NCI-H146 treated with DMSO at 0.1 percent for 48 hours (cell line): ENCODE data around the gene NSMF.
"Not testable (repeated sequence)": the region's sequence is repeated elsewhere in the genome, so short reads cannot be mapped to it uniquely, and the experiment has no call there.

Experiments
- DNase-seq: peaks from one replicate; lab custom pipeline; 2025; ENCODE audit not compliant: unreplicated experiment; lab: John Stamatoyannopoulos, UW

Gene NSMF

DNA sequence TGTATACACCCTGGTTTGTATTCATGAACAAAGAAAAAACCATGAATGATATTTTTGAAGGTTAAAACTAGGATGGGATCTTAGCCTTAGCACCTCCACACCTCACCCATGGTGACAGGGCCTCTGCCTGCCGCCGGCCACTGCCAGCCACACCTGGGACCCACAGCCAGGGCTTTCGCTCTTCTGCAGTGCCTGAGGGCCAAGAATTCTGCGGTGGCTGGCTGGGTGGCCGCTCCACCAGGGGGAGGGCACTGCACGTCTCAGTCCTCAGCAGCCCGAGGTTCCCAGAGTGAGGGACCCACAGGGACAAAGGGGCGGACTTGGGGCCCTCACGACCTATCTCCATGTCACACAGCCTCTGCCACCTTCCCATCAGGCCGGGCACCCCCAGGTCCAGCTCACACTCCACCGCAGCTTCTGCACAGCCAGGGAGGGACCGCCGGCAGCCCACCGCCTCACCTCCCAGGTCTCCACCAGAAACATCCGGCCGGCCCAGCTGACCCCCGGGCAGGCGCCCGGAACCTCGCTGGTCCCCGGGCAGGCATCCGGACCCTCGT lies 43.0 kb downstream of the NSMF start:
- no peak for DNase-seq

DNA sequence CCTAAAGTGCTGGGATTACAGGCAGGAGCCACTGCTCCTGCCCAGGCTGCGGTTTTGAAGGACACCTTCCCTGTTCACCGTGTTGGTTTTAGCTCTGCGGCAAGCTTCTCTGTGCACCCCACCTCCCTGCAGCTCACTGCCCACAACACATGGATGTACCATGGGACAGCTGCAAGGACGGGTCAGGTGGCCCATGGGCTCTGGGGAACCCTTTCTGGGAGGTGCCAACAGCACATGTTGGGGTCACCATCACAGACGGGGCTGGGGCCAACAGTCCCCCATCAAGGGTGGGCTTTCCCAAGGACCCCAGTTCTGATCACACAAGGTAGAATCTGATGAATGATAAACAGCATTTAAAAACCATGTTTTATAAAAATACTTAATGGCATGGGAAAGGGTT lies 43.7 kb downstream of the NSMF start:
- no peak for DNase-seq

GRCh38 chr9:137412431-137412830 lies 46.7 kb downstream of the NSMF start:
- no peak for DNase-seq

DNA sequence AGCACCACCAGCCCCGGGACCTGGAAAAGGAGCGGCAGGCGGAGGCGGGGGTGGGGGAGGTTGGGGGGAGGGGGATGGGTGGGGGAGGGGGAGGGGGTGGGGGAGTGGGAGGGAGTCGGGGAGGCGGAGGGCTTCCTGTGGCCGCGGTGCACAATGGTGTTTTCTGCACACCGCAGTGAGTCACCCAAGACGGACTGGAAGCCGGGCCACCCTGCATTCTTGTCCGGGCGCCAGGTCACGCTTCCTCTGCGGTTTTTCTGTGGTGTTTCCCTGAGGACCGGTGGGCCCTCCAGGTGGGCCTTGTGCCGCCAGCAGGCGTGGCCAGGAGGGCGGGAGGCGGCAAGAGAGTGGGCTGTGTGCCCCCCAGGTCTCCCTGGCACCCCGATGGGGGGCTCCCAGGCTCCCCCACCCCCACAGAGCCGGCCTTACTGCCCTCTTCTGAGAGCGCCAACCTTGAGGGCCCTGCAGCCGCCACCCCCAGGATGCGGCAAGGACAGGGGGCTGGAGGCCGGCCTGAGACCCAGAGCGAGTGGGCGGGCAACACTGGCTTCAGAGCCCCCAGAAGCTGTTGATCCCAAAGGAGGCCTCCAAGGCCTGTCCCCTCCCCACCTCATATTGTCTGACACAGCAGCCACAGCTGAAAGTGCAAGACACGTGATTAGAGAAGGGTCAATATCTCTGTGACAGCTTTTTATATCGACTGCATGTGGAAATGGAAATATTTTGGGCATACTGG lies 47.3 kb downstream of the NSMF start:
- no peak for DNase-seq

DNA sequence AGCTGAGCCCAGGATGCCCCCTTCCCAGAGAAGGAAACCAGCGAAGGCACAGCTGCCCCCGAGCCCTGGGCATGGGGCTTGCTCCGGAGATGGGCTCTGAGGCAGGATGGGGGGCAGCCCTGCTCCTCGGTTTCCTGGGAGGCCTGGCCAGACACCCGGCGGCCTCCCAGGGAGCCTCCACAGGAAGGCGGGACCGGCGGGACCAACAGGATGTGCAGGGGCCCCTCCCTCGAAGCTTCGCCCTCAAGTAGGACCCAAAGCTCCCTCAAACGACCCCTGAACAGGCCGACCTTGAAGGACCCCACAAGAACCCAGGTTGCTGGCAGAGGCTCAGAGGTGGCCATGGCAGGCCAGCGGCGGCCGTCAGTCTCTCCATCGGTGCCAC lies 47.9 kb downstream of the NSMF start:
- no peak for DNase-seq

GRCh38 chr9:137410891-137411249 lies 48.3 kb downstream of the NSMF start:
- no peak for DNase-seq

- DNase-seq, result not testable (repeated sequence)
These were observed 48.8 kb downstream of the NSMF start for GRCh38 chr9:137410236-137410890.

- DNase-seq, result no peak
These were observed 49.6 kb downstream of the NSMF start for GRCh38 chr9:137409515-137409914.

- no peak for DNase-seq
These were observed 50.3 kb downstream of the NSMF start for GRCh38 chr9:137408651-137409405.

DNA sequence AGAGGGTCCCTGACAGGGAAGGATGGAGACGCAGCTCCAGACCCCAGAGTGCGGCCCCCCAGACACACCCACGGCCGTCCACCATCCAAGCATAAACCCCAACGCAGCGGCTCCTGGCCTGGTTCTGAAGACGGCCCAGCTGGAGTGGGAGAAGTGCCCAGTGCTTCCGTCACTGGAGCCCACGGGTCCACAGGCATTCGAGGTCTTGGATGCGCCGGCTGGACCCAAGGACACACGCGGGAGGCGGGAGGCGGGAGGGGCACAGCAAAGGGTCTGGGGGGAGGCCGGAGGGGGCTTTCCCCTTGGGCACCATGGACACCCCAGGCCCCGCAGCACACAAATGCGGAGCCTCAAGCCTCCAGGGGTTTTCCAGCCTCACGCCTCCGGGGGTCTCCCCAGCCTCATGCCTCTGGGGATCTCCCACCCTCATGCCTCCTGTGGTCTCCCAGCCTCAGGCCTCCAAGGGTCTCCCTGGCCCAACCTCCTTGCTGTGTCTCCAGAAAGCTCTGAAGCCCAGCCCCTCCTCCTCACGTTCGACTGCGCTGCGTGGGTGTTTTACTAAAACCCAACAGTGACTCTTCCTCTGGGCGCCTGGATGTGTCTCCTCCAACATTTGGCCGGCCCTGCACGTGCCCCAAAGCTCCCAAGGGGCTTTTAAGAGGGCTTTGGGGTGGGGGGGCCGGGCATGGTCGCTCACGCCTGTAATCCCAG lies 51.4 kb downstream of the NSMF start:
- no peak for DNase-seq

DNA sequence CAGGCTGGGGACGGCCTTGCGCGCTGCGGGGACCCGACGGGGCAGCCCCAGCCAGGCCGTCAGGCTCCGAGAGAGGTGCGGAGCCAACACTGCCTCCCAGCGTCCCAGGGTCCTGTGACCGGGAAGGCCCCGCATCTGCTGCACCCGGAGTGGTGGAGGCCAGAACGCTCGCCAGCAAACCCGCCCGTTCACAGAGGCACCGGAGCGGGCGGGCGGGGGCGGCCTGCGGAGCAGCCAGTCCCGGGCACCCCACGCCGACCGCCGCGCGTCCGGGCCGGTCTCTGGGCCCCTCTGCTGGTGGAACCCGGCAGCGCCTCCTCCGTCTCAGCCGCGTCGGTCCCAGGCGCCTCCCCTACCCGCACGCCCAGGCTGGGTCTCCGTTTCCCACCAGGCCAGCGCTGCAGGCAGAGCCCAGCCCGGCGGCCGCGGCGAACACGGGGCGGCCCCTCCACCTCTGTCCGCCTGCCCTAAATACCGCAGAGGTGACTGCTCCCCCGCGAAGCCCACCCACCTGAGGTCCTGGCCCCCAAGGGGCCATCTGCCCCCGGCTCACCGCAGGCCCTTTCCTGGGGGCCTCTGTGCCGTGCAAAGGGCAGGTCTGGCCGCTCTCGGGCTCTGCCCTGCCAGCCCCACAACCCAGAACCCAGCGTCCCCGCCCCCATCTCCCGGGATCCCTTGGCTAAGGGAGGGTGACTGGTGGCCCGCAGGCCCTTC lies 52.1 kb downstream of the NSMF start:
- DNase-seq, result peak; percentile 21

DNA sequence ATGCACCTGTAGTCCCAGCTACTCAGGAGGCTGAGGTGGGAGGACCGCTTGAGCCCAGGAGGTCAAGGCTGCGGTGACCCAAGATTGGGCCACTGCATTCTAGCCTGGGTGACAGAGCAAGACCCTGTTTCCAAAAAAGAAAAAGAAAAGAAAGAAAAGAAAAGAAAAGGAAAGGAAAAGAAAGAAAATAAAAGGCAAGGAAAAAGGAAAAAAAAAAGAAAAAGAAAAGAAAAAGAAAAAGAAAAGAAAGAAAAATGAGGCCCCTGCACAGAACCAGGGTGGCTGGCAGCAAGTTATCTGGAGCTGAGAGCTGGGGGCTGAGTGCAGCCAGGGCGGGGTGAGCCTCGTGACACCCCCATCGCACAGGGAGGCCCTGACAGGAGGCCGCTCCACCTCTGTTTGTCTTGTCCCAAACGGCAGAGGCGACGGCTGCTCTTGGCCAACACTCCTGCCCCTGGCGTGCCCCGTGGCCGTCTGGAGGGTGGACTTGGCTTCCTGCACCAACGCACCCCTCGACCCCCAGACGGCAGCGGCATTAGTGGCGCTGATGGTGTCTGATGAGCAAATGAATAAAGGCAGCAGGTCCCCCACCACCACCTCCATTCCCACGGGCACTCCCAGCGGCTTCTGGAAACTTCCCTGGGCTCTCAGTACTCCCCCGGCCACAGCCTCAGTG lies 52.9 kb downstream of the NSMF start:
- no peak for DNase-seq

GRCh38 chr9:137405677-137406081 lies 53.5 kb downstream of the NSMF start:
- no peak for DNase-seq

DNA sequence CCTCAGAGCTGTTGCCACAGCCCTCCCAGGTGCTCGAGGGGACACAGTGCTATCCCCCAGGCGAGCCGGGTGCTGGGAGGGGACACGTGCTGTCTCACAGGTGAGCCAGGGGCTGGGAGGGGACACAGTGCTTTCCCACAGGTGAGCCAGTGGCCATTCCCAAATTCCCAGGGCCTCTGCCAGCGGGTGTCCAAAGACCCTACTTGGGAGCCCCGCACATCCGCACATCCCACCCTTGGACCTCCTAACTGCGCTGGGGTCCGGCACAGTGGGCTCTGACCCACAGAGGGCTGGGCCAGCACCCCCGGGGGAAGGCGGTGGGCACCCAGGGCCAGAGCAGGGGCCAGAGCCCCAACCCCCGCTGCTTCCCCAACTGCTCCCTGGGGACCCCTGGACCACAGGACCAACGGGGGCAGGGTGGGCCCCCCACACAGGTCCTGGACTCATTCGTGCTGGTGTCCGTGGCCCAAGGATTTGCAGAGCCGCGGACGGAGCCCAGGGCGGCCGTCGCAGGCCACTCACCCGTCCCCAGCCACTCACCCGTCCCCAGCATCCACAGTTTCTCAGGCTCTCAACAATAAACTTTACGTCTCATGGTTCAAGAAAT lies 54.1 kb downstream of the NSMF start:
- no peak for DNase-seq

- DNase-seq, result no peak
These were observed 55.9 kb downstream of the NSMF start for GRCh38 chr9:137403269-137403668.

DNA sequence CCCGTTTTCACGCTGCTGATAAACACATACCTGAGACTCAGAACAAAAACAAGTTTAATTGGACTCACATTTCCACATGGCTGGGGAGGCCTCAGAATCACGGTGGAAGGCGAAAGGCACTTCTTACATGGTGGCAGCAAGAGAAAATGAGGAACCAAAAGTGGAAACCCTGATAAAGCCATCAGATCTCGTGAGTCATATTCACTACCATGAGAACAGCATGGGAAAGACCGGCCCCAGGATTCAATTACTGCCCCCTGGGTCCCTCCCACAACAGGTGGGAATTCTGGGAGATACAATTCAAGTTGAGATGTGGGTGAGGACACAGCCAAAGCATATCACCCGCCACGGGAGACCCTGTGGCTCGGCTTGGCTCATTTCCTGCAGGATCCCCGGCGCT lies 56.4 kb downstream of the NSMF start:
- DNase-seq, result no peak

- DNase-seq, result no peak
These were observed 60.3 kb downstream of the NSMF start for GRCh38 chr9:137398561-137399468.

DNA sequence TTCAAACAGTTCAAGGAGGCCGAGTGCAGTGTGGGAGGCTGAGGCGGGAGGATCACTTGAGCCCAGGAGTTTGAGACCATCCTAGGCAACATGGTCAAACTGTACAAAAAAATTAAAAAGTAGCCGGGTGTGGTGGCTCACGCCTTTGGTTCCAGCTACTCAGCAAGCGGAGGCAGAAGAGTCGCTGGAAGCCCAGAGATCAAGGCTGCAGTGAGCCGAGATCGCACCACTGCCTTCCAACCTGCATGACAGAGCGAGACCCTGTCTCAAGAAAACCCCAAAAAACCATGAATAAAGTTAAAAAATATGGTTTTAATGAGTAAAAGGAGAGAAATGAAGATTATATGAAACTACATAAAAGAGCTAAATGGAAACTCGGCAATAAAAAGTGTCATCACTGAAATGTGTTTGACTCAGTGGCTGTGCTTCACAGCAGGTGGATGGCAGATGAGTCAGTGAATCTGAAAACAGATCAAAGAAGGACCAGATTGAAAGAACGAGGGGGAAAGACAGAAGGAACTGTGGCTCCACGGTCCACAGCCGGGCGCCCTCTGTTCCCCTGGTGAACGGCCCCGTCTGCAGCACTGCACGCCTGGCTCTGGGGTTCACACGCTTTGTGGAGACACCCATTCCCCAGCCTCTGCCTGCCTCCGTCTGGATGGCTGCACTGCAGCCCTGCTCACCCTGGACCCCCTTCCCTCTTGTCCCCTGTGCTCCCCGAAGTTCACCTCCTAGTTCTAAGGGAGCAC lies 61.3 kb downstream of the NSMF start:
- DNase-seq, result no peak
